HCT116 (cell line): ENCODE data around the gene PTTG2.

Experiments
- EZH2 ChIP-seq: fragments of 200-600 bp; sonication (generic); IDR thresholded peaks from 2 replicates; pipeline ENCODE4 v1.6.1; 2017; ENCODE audit warnings: antibody characterized with exemption, mixed run types
- EZH2phosphoT487 ChIP-seq: fragments of 200-600 bp; IDR thresholded peaks from 2 replicates; pipeline ENCODE4 v1.6.1; 2018; ENCODE audit warnings: antibody characterized with exemption, borderline replicate concordance
- TF ChIP-seq, protein P1 (sequence below): IDR thresholded peaks from 2 replicates; pipeline ENCODE4 v1.6.1; 2012; ENCODE audit warnings: low read depth
- TF ChIP-seq, protein P2 (sequence below), 3 experiments: fragments of 200-600 bp in 1 of 3; sonication (generic) in 1 of 3; IDR thresholded peaks in 2 of 3; conservative IDR thresholded peaks in 1 of 3; 2 replicates each; pipeline ENCODE4 v1.5.1; 2012 to 2017; ENCODE audit warnings: low read depth in 2 of 3, low read length in 2 of 3, antibody characterized with exemption in 1 of 3, borderline replicate concordance in 1 of 3, control low read depth in 1 of 3, mild to moderate bottlenecking in 1 of 3, mixed read lengths in 1 of 3, mixed run types in 1 of 3, moderate library complexity in 1 of 3; ENCODE audit not compliant: insufficient read depth in 1 of 3

DNA sequence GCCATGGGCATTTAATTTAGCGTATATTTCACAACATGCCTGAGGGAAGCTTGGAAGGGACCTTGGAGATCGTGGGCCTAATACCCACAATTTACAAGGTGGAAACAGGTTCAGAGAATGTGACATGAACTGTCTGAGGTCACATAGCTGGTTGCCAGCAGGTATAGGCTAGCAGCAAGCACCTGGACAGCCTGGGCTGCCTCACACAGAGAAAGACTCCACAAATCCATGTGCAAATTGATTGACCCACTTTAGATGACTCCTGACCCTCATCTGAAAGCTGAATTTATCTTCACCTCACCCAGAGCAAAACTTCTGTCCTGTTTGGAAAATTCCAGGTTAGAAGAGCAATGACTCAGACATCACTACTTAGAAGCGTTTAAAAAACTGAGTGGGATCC, 5.8 kb downstream of the PTTG2 start:
- TF ChIP-seq EZH2phosphoT487 (no peak), EZH2 (no peak)
- TF ChIP-seq, protein P1, sequence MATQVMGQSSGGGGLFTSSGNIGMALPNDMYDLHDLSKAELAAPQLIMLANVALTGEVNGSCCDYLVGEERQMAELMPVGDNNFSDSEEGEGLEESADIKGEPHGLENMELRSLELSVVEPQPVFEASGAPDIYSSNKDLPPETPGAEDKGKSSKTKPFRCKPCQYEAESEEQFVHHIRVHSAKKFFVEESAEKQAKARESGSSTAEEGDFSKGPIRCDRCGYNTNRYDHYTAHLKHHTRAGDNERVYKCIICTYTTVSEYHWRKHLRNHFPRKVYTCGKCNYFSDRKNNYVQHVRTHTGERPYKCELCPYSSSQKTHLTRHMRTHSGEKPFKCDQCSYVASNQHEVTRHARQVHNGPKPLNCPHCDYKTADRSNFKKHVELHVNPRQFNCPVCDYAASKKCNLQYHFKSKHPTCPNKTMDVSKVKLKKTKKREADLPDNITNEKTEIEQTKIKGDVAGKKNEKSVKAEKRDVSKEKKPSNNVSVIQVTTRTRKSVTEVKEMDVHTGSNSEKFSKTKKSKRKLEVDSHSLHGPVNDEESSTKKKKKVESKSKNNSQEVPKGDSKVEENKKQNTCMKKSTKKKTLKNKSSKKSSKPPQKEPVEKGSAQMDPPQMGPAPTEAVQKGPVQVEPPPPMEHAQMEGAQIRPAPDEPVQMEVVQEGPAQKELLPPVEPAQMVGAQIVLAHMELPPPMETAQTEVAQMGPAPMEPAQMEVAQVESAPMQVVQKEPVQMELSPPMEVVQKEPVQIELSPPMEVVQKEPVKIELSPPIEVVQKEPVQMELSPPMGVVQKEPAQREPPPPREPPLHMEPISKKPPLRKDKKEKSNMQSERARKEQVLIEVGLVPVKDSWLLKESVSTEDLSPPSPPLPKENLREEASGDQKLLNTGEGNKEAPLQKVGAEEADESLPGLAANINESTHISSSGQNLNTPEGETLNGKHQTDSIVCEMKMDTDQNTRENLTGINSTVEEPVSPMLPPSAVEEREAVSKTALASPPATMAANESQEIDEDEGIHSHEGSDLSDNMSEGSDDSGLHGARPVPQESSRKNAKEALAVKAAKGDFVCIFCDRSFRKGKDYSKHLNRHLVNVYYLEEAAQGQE = no peak
- TF ChIP-seq, protein P2, sequence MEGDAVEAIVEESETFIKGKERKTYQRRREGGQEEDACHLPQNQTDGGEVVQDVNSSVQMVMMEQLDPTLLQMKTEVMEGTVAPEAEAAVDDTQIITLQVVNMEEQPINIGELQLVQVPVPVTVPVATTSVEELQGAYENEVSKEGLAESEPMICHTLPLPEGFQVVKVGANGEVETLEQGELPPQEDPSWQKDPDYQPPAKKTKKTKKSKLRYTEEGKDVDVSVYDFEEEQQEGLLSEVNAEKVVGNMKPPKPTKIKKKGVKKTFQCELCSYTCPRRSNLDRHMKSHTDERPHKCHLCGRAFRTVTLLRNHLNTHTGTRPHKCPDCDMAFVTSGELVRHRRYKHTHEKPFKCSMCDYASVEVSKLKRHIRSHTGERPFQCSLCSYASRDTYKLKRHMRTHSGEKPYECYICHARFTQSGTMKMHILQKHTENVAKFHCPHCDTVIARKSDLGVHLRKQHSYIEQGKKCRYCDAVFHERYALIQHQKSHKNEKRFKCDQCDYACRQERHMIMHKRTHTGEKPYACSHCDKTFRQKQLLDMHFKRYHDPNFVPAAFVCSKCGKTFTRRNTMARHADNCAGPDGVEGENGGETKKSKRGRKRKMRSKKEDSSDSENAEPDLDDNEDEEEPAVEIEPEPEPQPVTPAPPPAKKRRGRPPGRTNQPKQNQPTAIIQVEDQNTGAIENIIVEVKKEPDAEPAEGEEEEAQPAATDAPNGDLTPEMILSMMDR (IDR thresholded peaks at IDR 0.05 in 2 of 3, conservative IDR thresholded peaks at IDR 0.05 in 1 of 3; ENCODE audit: borderline replicate concordance in 1 of 3, insufficient read depth in 1 of 3, low read depth in 2 of 3, low read length in 2 of 3) = no peak
